Measurements from ENCODE around the gene ADI1. TPM values are rescaled to one million over a fixed set of nuclear protein-coding genes. Genes with fewer than 3 reads are reported as not detected.

Gene ADI1
- total and polyA plus RNA-seq, 2 experiments from 2014 or later = 106 to 204 TPM

GRCh38 chr2:3472296-3472695 lies 47.0 kb downstream of the ADI1 start:
- TF ChIP-seq CTCF (IDR thresholded peaks at IDR 0.05; ENCODE audit: poor library complexity) = no peak
- TF ChIP-seq EZH2 (IDR thresholded peaks at IDR 0.05; ENCODE audit: borderline replicate concordance) = no peak
- TF ChIP-seq EZH2phosphoT487 (IDR thresholded peaks at IDR 0.05; ENCODE audit: low read depth, severe bottlenecking, unreplicated experiment) = no peak
- Histone ChIP-seq H4K20me1 (ENCODE audit: insufficient read depth, poor library complexity, severe bottlenecking) (no peaks in the 10 kb centered on the region), H3K27me3 (no peaks in the 10 kb centered on the region), H3K4me2 (no peak overlapping the region), H3K4me3 (no peak overlapping the region), H2AFZ (no peak overlapping the region), H3K27ac (no peak overlapping the region), H3K79me2 (no peaks in the 10 kb centered on the region), H3K36me3 (replicated peaks; ENCODE audit: insufficient read depth, low read depth) (no peaks in the 10 kb centered on the region), H3K4me1 (ENCODE audit: insufficient read depth) (no peaks in the 10 kb centered on the region), H3K9me2 (replicated peaks; ENCODE audit: insufficient read depth) (no peaks in the 10 kb centered on the region), H3K9me3 (ENCODE audit: low read depth) (no peaks in the 10 kb centered on the region)
- 93% methylated on average over 10 of the region's 10 CpGs for WGBS (ENCODE audit: low lambda C conversion rate, missing lambda C conversion rate)
- DNase-seq (ENCODE audit: low spot score) = no peak

- Histone ChIP-seq H2AFZ (no peak overlapping the region), H3K36me3 (replicated peaks; ENCODE audit: insufficient read depth, low read depth) (no peaks in the 10 kb centered on the region), H3K9me2 (replicated peaks; ENCODE audit: insufficient read depth) (no peaks in the 10 kb centered on the region), H3K27me3 (no peaks in the 10 kb centered on the region), H3K4me3 (no peak overlapping the region), H3K4me1 (ENCODE audit: insufficient read depth) (no peaks in the 10 kb centered on the region), H3K79me2 (no peaks in the 10 kb centered on the region), H3K9me3 (ENCODE audit: low read depth) (no peaks in the 10 kb centered on the region), H3K27ac (peak overlapping the region; percentile 44), H4K20me1 (ENCODE audit: insufficient read depth, poor library complexity, severe bottlenecking) (no peaks in the 10 kb centered on the region), H3K4me2 (no peak overlapping the region)
- TF ChIP-seq EZH2 (IDR thresholded peaks at IDR 0.05; ENCODE audit: borderline replicate concordance) = no peak
- no peak for TF ChIP-seq CTCF (IDR thresholded peaks at IDR 0.05; ENCODE audit: poor library complexity)
- TF ChIP-seq EZH2phosphoT487 (IDR thresholded peaks at IDR 0.05; ENCODE audit: low read depth, severe bottlenecking, unreplicated experiment) = no peak
- no peak for DNase-seq (ENCODE audit: low spot score)
- WGBS (ENCODE audit: low lambda C conversion rate, missing lambda C conversion rate) = 91% methylated on average over 17 of the region's 17 CpGs
Observed at GRCh38 chr2:3470856-3471737, 48.2 kb downstream of the ADI1 start.

- no peaks in the 10 kb centered on the region for H3K36me3 ChIP-seq (replicated peaks; ENCODE audit: insufficient read depth, low read depth)
- H3K4me3 ChIP-seq = no peak overlapping the region
- no peak overlapping the region for H2AFZ ChIP-seq
- H3K4me1 ChIP-seq (ENCODE audit: insufficient read depth) = no peaks in the 10 kb centered on the region
- no peaks in the 10 kb centered on the region for H3K27me3 ChIP-seq
- no peak for DNase-seq (ENCODE audit: low spot score)
- H3K27ac ChIP-seq = peak overlapping the region; percentile 44
- no peak overlapping the region for H3K4me2 ChIP-seq
- H3K9me2 ChIP-seq (replicated peaks; ENCODE audit: insufficient read depth) = no peaks in the 10 kb centered on the region
- H4K20me1 ChIP-seq (ENCODE audit: insufficient read depth, poor library complexity, severe bottlenecking) = no peaks in the 10 kb centered on the region
- no peaks in the 10 kb centered on the region for H3K9me3 ChIP-seq (ENCODE audit: low read depth)
- TF ChIP-seq CTCF (IDR thresholded peaks at IDR 0.05; ENCODE audit: poor library complexity) = no peak
- H3K79me2 ChIP-seq = no peaks in the 10 kb centered on the region
- 82% methylated on average over 17 of the region's 17 CpGs for WGBS (ENCODE audit: low lambda C conversion rate, missing lambda C conversion rate)
Observed at GRCh38 chr2:3470166-3470651, 49.1 kb downstream of the ADI1 start.
